HFFc6 (cell line): ENCODE measurements around the gene PDE6C. TPM values are rescaled to one million over a fixed set of nuclear protein-coding genes. Genes with fewer than 3 reads are reported as not detected.

Source experiments
- DNase-seq: peaks from one replicate; pipeline ENCODE4 v3.0.0-alpha.2; 2018
- H3K27ac Mint-ChIP-seq: 2 replicates; pipeline ENCODE4 v1.8.0; 2020; ENCODE audit warnings: mild to moderate bottlenecking, mixed read lengths
- H3K27me3 Mint-ChIP-seq: 2 replicates; pipeline ENCODE4 v1.8.0; 2021; ENCODE audit warnings: mild to moderate bottlenecking, moderate library complexity, mixed read lengths; ENCODE audit not compliant: insufficient read depth
- H3K36me3 Mint-ChIP-seq: 2 replicates; pipeline ENCODE4 v1.8.0; 2021; ENCODE audit warnings: low read depth, mixed read lengths
- H3K4me1 Mint-ChIP-seq: 2 replicates; pipeline ENCODE4 v1.8.0; 2020; ENCODE audit warnings: low read depth, mixed read lengths
- H3K4me3 Mint-ChIP-seq: 2 replicates; pipeline ENCODE4 v1.8.0; 2020; ENCODE audit warnings: mild to moderate bottlenecking, moderate library complexity, mixed read lengths
- H3K9me3 Mint-ChIP-seq: 2 replicates; pipeline ENCODE4 v1.8.0; 2020; ENCODE audit warnings: mild to moderate bottlenecking, mixed read lengths
- CTCF ChIP-seq: fragments of 200-600 bp; sonication (generic); IDR thresholded peaks from 2 replicates; pipeline ENCODE4 v1.5.0; 2021; ENCODE audit warnings: antibody characterized with exemption, mild to moderate bottlenecking
- total RNA-seq, 6 experiments: library from RNA; stranded (reverse); fragmentation: NEBNext Ultra II Directional; extraction: Animal tissue kit (Norgen Biotek cat#: 25700); gene quantifications; 2 replicates in 1 of 6; 3 replicates in 5 of 6; pipeline ENCODE4 v1.2.3, GENCODE V29; 2021

The PDE6C gene
- total RNA-seq, 6 experiments from 2014 or later, result not detected

GRCh38 chr10:93603023-93603422, 9.3 kb upstream of the PDE6C start:
- no peaks in the 10 kb centered on the region for H3K9me3 Mint-ChIP-seq
- TF ChIP-seq CTCF, result no peak
- H3K4me1 Mint-ChIP-seq, result no peaks in the 10 kb centered on the region
- peaks cover 30% of the 10 kb centered on the region for H3K27me3 Mint-ChIP-seq
- no peaks in the 10 kb centered on the region for H3K36me3 Mint-ChIP-seq
- DNase-seq, result no peak
- H3K4me3 Mint-ChIP-seq, result no peak overlapping the region
- no peak overlapping the region for H3K27ac Mint-ChIP-seq

- no peak for DNase-seq
- H3K9me3 Mint-ChIP-seq, result no peaks in the 10 kb centered on the region
- TF ChIP-seq CTCF, result no peak
- peaks cover 34% of the 10 kb centered on the region for H3K27me3 Mint-ChIP-seq
- H3K4me3 Mint-ChIP-seq, result no peak overlapping the region
- no peaks in the 10 kb centered on the region for H3K4me1 Mint-ChIP-seq
- no peak overlapping the region for H3K27ac Mint-ChIP-seq
- H3K36me3 Mint-ChIP-seq, result no peaks in the 10 kb centered on the region
These were observed 8.2 kb upstream of the PDE6C start for GRCh38 chr10:93604146-93604545.

- no peak for TF ChIP-seq CTCF
- Mint-ChIP-seq H3K9me3 (no peaks in the 10 kb centered on the region), H3K27me3 (peaks cover 24% of the 10 kb centered on the region), H3K4me1 (no peaks in the 10 kb centered on the region), H3K4me3 (no peak overlapping the region), H3K36me3 (no peaks in the 10 kb centered on the region), H3K27ac (no peak overlapping the region)
- no peak for DNase-seq
These were observed 3.9 kb upstream of the PDE6C start for GRCh38 chr10:93608421-93608820.

- Mint-ChIP-seq H3K4me1 (no peaks in the 10 kb centered on the region), H3K9me3 (no peaks in the 10 kb centered on the region), H3K36me3 (no peaks in the 10 kb centered on the region), H3K4me3 (no peak overlapping the region), H3K27me3 (peaks cover 32% of the 10 kb centered on the region), H3K27ac (no peak overlapping the region)
- TF ChIP-seq CTCF, result no peak
- DNase-seq, result no peak
These were observed 789 bp downstream of the PDE6C start for GRCh38 chr10:93613126-93613525.

- no peaks in the 10 kb centered on the region for H3K9me3 Mint-ChIP-seq
- no peaks in the 10 kb centered on the region for H3K36me3 Mint-ChIP-seq
- no peak for TF ChIP-seq CTCF
- H3K4me3 Mint-ChIP-seq, result no peak overlapping the region
- H3K4me1 Mint-ChIP-seq, result no peaks in the 10 kb centered on the region
- no peak for DNase-seq
- no peak overlapping the region for H3K27ac Mint-ChIP-seq
- peaks cover 33% of the 10 kb centered on the region for H3K27me3 Mint-ChIP-seq
These were observed 1.9 kb downstream of the PDE6C start for GRCh38 chr10:93614101-93614825.
